SK-N-SH (cell line): ENCODE results near the gene REC8. TPM values are rescaled to one million over a fixed set of nuclear protein-coding genes. Genes with fewer than 3 reads are reported as not detected.

Experiments used
- CTCF ChIA-PET: fragments of 300-600, 350-600 bp; formaldehyde crosslinking; extraction: SDS; loops from one replicate; lab custom pipeline; 2021; lab: Yijun Ruan, JAX
- POLR2A ChIA-PET: fragments of 350-600 bp; sonication (Branson Sonifier 250); formaldehyde crosslinking; extraction: SDS; loops from one replicate; lab custom pipeline; 2020; ENCODE audit warnings: antibody characterized with exemption, inconsistent platforms; lab: Yijun Ruan, JAX
- DNase-seq: peaks from one replicate; pipeline ENCODE4 v3.0.0; 2012
- H2AFZ ChIP-seq: fragments of 200-600 bp; sonication (generic); 2 replicates; pipeline ENCODE4 v1.8.1; 2016; ENCODE audit warnings: antibody characterized with exemption, mild to moderate bottlenecking, low read depth
- H3F3A ChIP-seq: fragments of 200-600 bp; sonication (generic); replicated peaks from 2 replicates; pipeline ENCODE3; 2016; ENCODE audit warnings: antibody characterized with exemption, mild to moderate bottlenecking; ENCODE audit not compliant: insufficient read depth
- H3K27ac ChIP-seq, 2 experiments: fragments of 200-500 bp in 1 of 2; fragments of 200-600 bp in 1 of 2; sonication (Bioruptor generic) in 1 of 2; sonication (generic), shearing (Covaris generic) in 1 of 2; 2 replicates each; pipeline versions ENCODE4 v1.5.1 to v1.6.1; 2014 to 2016; ENCODE audit warnings: low read depth in 2 of 2, inconsistent platforms in 1 of 2, low read length in 1 of 2, mild to moderate bottlenecking in 1 of 2, mixed read lengths in 1 of 2
- H3K27me3 ChIP-seq: fragments of 200-600 bp; sonication (generic), shearing (Covaris generic); 2 replicates; pipeline ENCODE4 v1.6.1; 2016; ENCODE audit warnings: mixed run types; ENCODE audit not compliant: insufficient read depth
- H3K36me3 ChIP-seq, 2 experiments: fragments of 200-500 bp in 1 of 2; fragments of 200-600 bp in 1 of 2; sonication (Bioruptor generic) in 1 of 2; sonication (generic) in 1 of 2; replicated peaks in 1 of 2; 2 replicates each; pipeline versions ENCODE3 to v1.5.1; 2014 to 2016; ENCODE audit warnings: low read length in 1 of 2, mild to moderate bottlenecking in 1 of 2; ENCODE audit not compliant: insufficient read depth in 2 of 2, control insufficient read depth in 1 of 2
- H3K4me1 ChIP-seq, 2 experiments: fragments of 200-500 bp in 1 of 2; fragments of 200-600 bp in 1 of 2; sonication (Bioruptor generic) in 1 of 2; sonication (generic), shearing (Covaris generic) in 1 of 2; 2 replicates each; pipeline versions ENCODE4 v1.5.1 to v1.6.1; 2014 to 2016; ENCODE audit warnings: low read depth in 1 of 2, low read length in 1 of 2, mixed run types in 1 of 2; ENCODE audit not compliant: insufficient read depth in 2 of 2, control insufficient read depth in 1 of 2
- H3K4me2 ChIP-seq: fragments of 200-600 bp; sonication (generic), shearing (Covaris generic); 2 replicates; pipeline ENCODE4 v1.6.1; 2017; ENCODE audit warnings: mixed run types
- H3K4me3 ChIP-seq, 2 experiments: fragments of 200-500 bp in 1 of 2; fragments of 200-600 bp in 1 of 2; sonication (Bioruptor generic) in 1 of 2; sonication (generic), shearing (Covaris generic) in 1 of 2; 2 replicates each; pipeline versions ENCODE4 v1.5.1 to v1.8.1; 2014 to 2016; ENCODE audit warnings: low read depth in 2 of 2, inconsistent platforms in 1 of 2, low read length in 1 of 2, mild to moderate bottlenecking in 1 of 2, mixed read lengths in 1 of 2, moderate library complexity in 1 of 2
- H3K79me2 ChIP-seq: fragments of 200-600 bp; sonication (generic); 2 replicates; pipeline ENCODE4 v1.8.1; 2017; ENCODE audit warnings: mild to moderate bottlenecking; ENCODE audit not compliant: insufficient read depth
- H3K9ac ChIP-seq: fragments of 200-600 bp; sonication (generic); 2 replicates; pipeline ENCODE4 v1.6.1; 2017; ENCODE audit warnings: mixed run types
- H3K9me2 ChIP-seq: fragments of 200-600 bp; sonication (generic); 2 replicates; pipeline ENCODE4 v1.6.1; 2017; ENCODE audit warnings: mixed run types
- H3K9me3 ChIP-seq: fragments of 200-600 bp; sonication (generic); 2 replicates; pipeline ENCODE4 v1.6.1; 2017; ENCODE audit warnings: mixed run types, mild to moderate bottlenecking, moderate library complexity
- H4K20me1 ChIP-seq: fragments of 200-600 bp; sonication (generic); 2 replicates; pipeline ENCODE4 v1.6.1; 2017; ENCODE audit warnings: mild to moderate bottlenecking, mixed run types; ENCODE audit not compliant: insufficient read depth
- CTCF ChIP-seq: fragments of 200-600 bp; sonication (generic); IDR thresholded peaks from 2 replicates; pipeline ENCODE4 v1.6.1; 2017; ENCODE audit warnings: antibody characterized with exemption, mild to moderate bottlenecking, moderate library complexity
- ELF1 ChIP-seq: IDR thresholded peaks from 2 replicates; pipeline ENCODE4 v1.4.0; 2012
- EZH2phosphoT487 ChIP-seq: fragments of 200-600 bp; sonication (generic); IDR thresholded peaks from 2 replicates; pipeline ENCODE4 v1.6.1; 2017; ENCODE audit warnings: low read depth, mixed run types, mild to moderate bottlenecking, antibody characterized with exemption, moderate library complexity, borderline replicate concordance
- FOXJ3 ChIP-seq: sonication (generic); formaldehyde crosslinking; IDR thresholded peaks from 2 replicates; pipeline ENCODE4 v1.5.1; 2020; ENCODE audit warnings: mild to moderate bottlenecking, missing genetic modification reagents
- GABPA ChIP-seq: IDR thresholded peaks from 2 replicates; pipeline ENCODE4 v1.4.0; 2012; ENCODE audit warnings: low read depth, mild to moderate bottlenecking
- GATA2 ChIP-seq: sonication (generic); formaldehyde crosslinking; IDR thresholded peaks from 2 replicates; pipeline ENCODE4 v1.5.0; 2020; ENCODE audit warnings: mild to moderate bottlenecking, missing genetic modification reagents
- MXI1 ChIP-seq: IDR thresholded peaks from 2 replicates; pipeline ENCODE4 v1.6.1; 2012; ENCODE audit warnings: mild to moderate bottlenecking, low read depth, low read length, improper control_type of control experiment
- NFIC ChIP-seq: IDR thresholded peaks from 2 replicates; pipeline ENCODE4 v1.4.0; 2012; ENCODE audit warnings: borderline replicate concordance
- RAD21 ChIP-seq: IDR thresholded peaks from 2 replicates; pipeline ENCODE4 v1.6.1; 2012; ENCODE audit warnings: mild to moderate bottlenecking, low read length
- RFX5 ChIP-seq: IDR thresholded peaks from 2 replicates; pipeline ENCODE4 v1.6.1; 2012; ENCODE audit warnings: mild to moderate bottlenecking, improper control_type of control experiment, low read length
- RXRA ChIP-seq: IDR thresholded peaks from 2 replicates; pipeline ENCODE4 v1.4.0; 2012; ENCODE audit warnings: low read depth, mild to moderate bottlenecking, borderline replicate concordance
- SIN3A ChIP-seq: IDR thresholded peaks from 2 replicates; pipeline ENCODE4 v1.6.1; 2012; ENCODE audit warnings: low read depth, mild to moderate bottlenecking, low read length, moderate library complexity, borderline replicate concordance
- SMC3 ChIP-seq: IDR thresholded peaks from 2 replicates; pipeline ENCODE4 v1.6.1; 2012; ENCODE audit warnings: low read depth, low read length, improper control_type of control experiment
- TCF12 ChIP-seq: IDR thresholded peaks from 2 replicates; pipeline ENCODE4 v1.4.0; 2012
- USF2 ChIP-seq: fragments of 150-350 bp; IDR thresholded peaks from 2 replicates; pipeline ENCODE4 v1.6.1; 2017; ENCODE audit warnings: antibody characterized with exemption, low read length, low read depth, borderline replicate concordance
- WGBS: methylation state at CpG from one replicate; pipeline ENCODE4 v1.1.6; 2017; ENCODE audit warnings: low lambda C conversion rate; 5-methylcytosine and 5-hydroxymethylcytosine counted together
- polyA plus RNA-seq, 3 experiments: library from polyadenylated mRNA; depleted of rRNA; stranded (reverse); fragments of >200 nt; gene quantifications; 2 replicates each; pipeline ENCODE4 v1.2.3, GENCODE V29; 2012
- TF ChIP-seq, protein P1 (sequence below): IDR thresholded peaks from 2 replicates; pipeline ENCODE4 v1.4.0; 2012; ENCODE audit warnings: low read depth
- TF ChIP-seq, protein P2 (sequence below): IDR thresholded peaks from 2 replicates; pipeline ENCODE4 v1.4.0; 2012; ENCODE audit warnings: low read depth, borderline replicate concordance

The REC8 gene
- polyA plus RNA-seq, 1 of the 3 experiments (the other 2 are of a cell fraction) = 23.2 TPM

GRCh38 chr14:24164518-24164991 lies 7.3 kb upstream of the REC8 start:
- peaks cover 23% of the 10 kb centered on the region for H3K79me2 ChIP-seq
- H3F3A ChIP-seq = peaks cover 15% of the 10 kb centered on the region
- WGBS = 92% methylated on average over 9 of the region's 14 CpGs
- H3K4me3 ChIP-seq = no peak overlapping the region
- H3K4me2 ChIP-seq = no peak overlapping the region
- H3K36me3 ChIP-seq = peaks cover 16 to 48% of the 10 kb centered on the region in 2 experiments
- no peak for DNase-seq
- H3K27ac ChIP-seq = no peak overlapping the region
- no peaks in the 10 kb centered on the region for H3K9me2 ChIP-seq
- no peaks in the 10 kb centered on the region for H3K27me3 ChIP-seq
- TF ChIP-seq SMC3 (no peak), FOXJ3 (CRISPR knock-in tag) (no peak), RFX5 (no peak), SIN3A (no peak), EZH2phosphoT487 (no peak), MXI1 (no peak)
- H3K4me1 ChIP-seq = peaks cover 4 to 22% of the 10 kb centered on the region in 2 experiments; a peak in 1 of 4 replicates
- no peaks in the 10 kb centered on the region for H3K9me3 ChIP-seq
- H2AFZ ChIP-seq = no peak overlapping the region
- H3K9ac ChIP-seq = no peak overlapping the region
- CTCF ChIA-PET = interaction anchor here (0.9 kb wide), 1 partner anchor 14 kb away, joined by 3 read pairs; no protein-coding TSS in a partner anchor
- POLR2A ChIA-PET = interaction anchor here (0.9 kb wide), 1 partner anchor 16 kb away, joined by 4 read pairs; no protein-coding TSS in a partner anchor
- H4K20me1 ChIP-seq = peaks cover 4% of the 10 kb centered on the region; the same call in 1 of the 2 replicates

- Histone ChIP-seq H3F3A (peaks cover 3% of the 10 kb centered on the region), H2AFZ (no peak overlapping the region), H3K9ac (no peak overlapping the region), H3K36me3 (peaks cover 16 to 40% of the 10 kb centered on the region in 2 experiments), H3K9me3 (no peaks in the 10 kb centered on the region), H3K27ac (no peak overlapping the region), H3K27me3 (no peaks in the 10 kb centered on the region), H3K4me2 (no peak overlapping the region), H3K79me2 (peaks cover 23% of the 10 kb centered on the region), H3K4me3 (no peak overlapping the region), H3K4me1 (peaks cover under 1 to 15% of the 10 kb centered on the region in 2 experiments; a peak in 1 of 4 replicates), H3K9me2 (no peaks in the 10 kb centered on the region), H4K20me1 (peaks cover under 1% of the 10 kb centered on the region; the same call in 1 of the 2 replicates)
- DNase-seq = no peak
- TF ChIP-seq ELF1 (no peak), TCF12 (no peak), SIN3A (no peak), RXRA (no peak), MXI1 (no peak), USF2 (no peak), RAD21 (no peak), CTCF (no peak), EZH2phosphoT487 (no peak), GABPA (no peak), GATA2 (CRISPR knock-in tag) (no peak), NFIC (no peak)
- TF ChIP-seq, protein P1, sequence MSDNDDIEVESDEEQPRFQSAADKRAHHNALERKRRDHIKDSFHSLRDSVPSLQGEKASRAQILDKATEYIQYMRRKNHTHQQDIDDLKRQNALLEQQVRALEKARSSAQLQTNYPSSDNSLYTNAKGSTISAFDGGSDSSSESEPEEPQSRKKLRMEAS = no peak
- TF ChIP-seq, protein P2, sequence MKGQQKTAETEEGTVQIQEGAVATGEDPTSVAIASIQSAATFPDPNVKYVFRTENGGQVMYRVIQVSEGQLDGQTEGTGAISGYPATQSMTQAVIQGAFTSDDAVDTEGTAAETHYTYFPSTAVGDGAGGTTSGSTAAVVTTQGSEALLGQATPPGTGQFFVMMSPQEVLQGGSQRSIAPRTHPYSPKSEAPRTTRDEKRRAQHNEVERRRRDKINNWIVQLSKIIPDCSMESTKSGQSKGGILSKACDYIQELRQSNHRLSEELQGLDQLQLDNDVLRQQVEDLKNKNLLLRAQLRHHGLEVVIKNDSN = no peak
- WGBS = 94% methylated on average over 5 of the region's 5 CpGs
- POLR2A ChIA-PET = no interaction called here
- CTCF ChIA-PET = interaction anchor here (0.8 kb wide), 1 partner anchor 107 kb away, joined by 3 read pairs; no protein-coding TSS in a partner anchor
Measured at GRCh38 chr14:24165785-24166184, 6.1 kb upstream of the REC8 start.
